Measurements from ENCODE around the gene CEND1. TPM values are rescaled to one million over a fixed set of nuclear protein-coding genes. Genes with fewer than 3 reads are reported as not detected.

Gene CEND1
- total RNA-seq, 1 donor from 2014 or later: 0.27 TPM

DNA sequence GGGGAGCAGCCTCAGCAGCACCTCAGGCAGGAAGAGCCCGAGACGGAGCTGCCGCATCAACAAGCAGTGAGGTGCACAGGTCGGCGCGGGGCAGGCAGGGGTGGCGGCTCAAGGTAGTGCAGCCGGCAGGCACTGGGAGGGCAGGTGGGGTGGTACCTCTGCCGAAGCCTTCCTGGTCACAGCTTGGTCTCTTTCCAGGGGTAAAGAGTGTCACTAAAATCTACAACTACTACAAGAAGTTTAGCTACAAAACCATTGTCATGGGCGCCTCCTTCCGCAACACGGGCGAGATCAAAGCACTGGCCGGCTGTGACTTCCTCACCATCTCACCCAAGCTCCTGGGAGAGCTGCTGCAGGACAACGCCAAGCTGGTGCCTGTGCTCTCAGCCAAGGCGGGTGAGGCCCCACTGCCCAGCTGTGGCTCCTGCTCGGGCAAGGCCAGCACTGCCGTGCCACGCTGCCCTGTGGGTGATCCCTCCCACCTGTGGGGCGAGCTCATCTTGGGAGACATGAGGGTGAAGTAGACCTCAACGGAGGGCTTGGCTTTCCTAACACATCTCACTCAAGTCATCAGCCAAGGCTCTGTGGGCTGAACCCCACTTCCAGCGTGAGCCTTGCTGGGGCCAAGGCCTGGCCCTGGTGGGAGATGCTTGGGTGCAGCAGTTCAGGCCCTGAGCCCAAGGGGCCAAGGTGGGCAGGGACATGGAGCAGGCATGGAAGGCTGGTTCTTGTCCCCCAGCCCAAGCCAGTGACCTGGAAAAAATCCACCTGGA is 26.2 kb downstream of the CEND1 start:
- no peak for DNase-seq (ENCODE audit: extremely low spot score, unreplicated experiment)
- no peaks in the 10 kb centered on the region for H3K9me3 Mint-ChIP-seq (ENCODE audit: unreplicated experiment)
- no peak overlapping the region for H3K27ac Mint-ChIP-seq (ENCODE audit: unreplicated experiment)
- peaks cover 19% of the 10 kb centered on the region for H3K36me3 Mint-ChIP-seq (ENCODE audit: unreplicated experiment)
- no peaks in the 10 kb centered on the region for H3K27me3 Mint-ChIP-seq (ENCODE audit: unreplicated experiment)
- no peak overlapping the region for H3K4me3 Mint-ChIP-seq (ENCODE audit: unreplicated experiment)
- no peak for TF ChIP-seq CTCF (IDR thresholded peaks at IDR 0.05)
- H3K4me1 Mint-ChIP-seq (ENCODE audit: unreplicated experiment): peaks cover 7% of the 10 kb centered on the region

- no peaks in the 10 kb centered on the region for H3K27me3 Mint-ChIP-seq (ENCODE audit: unreplicated experiment)
- H3K4me3 Mint-ChIP-seq (ENCODE audit: unreplicated experiment): no peak overlapping the region
- H3K36me3 Mint-ChIP-seq (ENCODE audit: unreplicated experiment): peaks cover 21% of the 10 kb centered on the region
- no peak for TF ChIP-seq CTCF (IDR thresholded peaks at IDR 0.05)
- peaks cover 7% of the 10 kb centered on the region for H3K4me1 Mint-ChIP-seq (ENCODE audit: unreplicated experiment)
- H3K27ac Mint-ChIP-seq (ENCODE audit: unreplicated experiment): peak overlapping the region; percentile 29
- no peaks in the 10 kb centered on the region for H3K9me3 Mint-ChIP-seq (ENCODE audit: unreplicated experiment)
- no peak for DNase-seq (ENCODE audit: extremely low spot score, unreplicated experiment)
Measured at GRCh38 chr11:763073-763463, 26.8 kb downstream of the CEND1 start.

- H3K4me3 Mint-ChIP-seq (ENCODE audit: unreplicated experiment): no peak overlapping the region
- H3K27me3 Mint-ChIP-seq (ENCODE audit: unreplicated experiment): no peaks in the 10 kb centered on the region
- H3K9me3 Mint-ChIP-seq (ENCODE audit: unreplicated experiment): no peaks in the 10 kb centered on the region
- DNase-seq (ENCODE audit: extremely low spot score, unreplicated experiment): no peak
- peaks cover 23% of the 10 kb centered on the region for H3K36me3 Mint-ChIP-seq (ENCODE audit: unreplicated experiment)
- no peak for TF ChIP-seq CTCF (IDR thresholded peaks at IDR 0.05)
- peak overlapping the region; percentile 29 for H3K27ac Mint-ChIP-seq (ENCODE audit: unreplicated experiment)
- peaks cover 7% of the 10 kb centered on the region for H3K4me1 Mint-ChIP-seq (ENCODE audit: unreplicated experiment)
Measured at GRCh38 chr11:762421-763072, 27.3 kb downstream of the CEND1 start.

- no peak for TF ChIP-seq CTCF (IDR thresholded peaks at IDR 0.05)
- Mint-ChIP-seq H3K4me1 (ENCODE audit: unreplicated experiment) (peaks cover 7% of the 10 kb centered on the region), H3K27ac (ENCODE audit: unreplicated experiment) (no peak overlapping the region), H3K4me3 (ENCODE audit: unreplicated experiment) (no peak overlapping the region), H3K36me3 (ENCODE audit: unreplicated experiment) (peaks cover 30% of the 10 kb centered on the region), H3K27me3 (ENCODE audit: unreplicated experiment) (no peaks in the 10 kb centered on the region), H3K9me3 (ENCODE audit: unreplicated experiment) (no peaks in the 10 kb centered on the region)
- DNase-seq (ENCODE audit: extremely low spot score, unreplicated experiment): no peak
Measured at GRCh38 chr11:761526-762108, 28.3 kb downstream of the CEND1 start.

GRCh38 chr11:760236-760635 is 29.7 kb downstream of the CEND1 start:
- no peaks in the 10 kb centered on the region for H3K27me3 Mint-ChIP-seq (ENCODE audit: unreplicated experiment)
- no peak overlapping the region for H3K27ac Mint-ChIP-seq (ENCODE audit: unreplicated experiment)
- TF ChIP-seq CTCF (IDR thresholded peaks at IDR 0.05): no peak
- H3K4me3 Mint-ChIP-seq (ENCODE audit: unreplicated experiment): no peak overlapping the region
- H3K36me3 Mint-ChIP-seq (ENCODE audit: unreplicated experiment): peaks cover 28% of the 10 kb centered on the region
- H3K9me3 Mint-ChIP-seq (ENCODE audit: unreplicated experiment): no peaks in the 10 kb centered on the region
- H3K4me1 Mint-ChIP-seq (ENCODE audit: unreplicated experiment): peaks cover 7% of the 10 kb centered on the region
- DNase-seq (ENCODE audit: extremely low spot score, unreplicated experiment): no peak
